Hepatocyte (in vitro differentiated cells): ENCODE measurements around the gene CACNA1C. TPM values are rescaled to one million over a fixed set of nuclear protein-coding genes. Genes with fewer than 3 reads are reported as not detected.

Experiments used
- DNase-seq: peaks from one replicate; pipeline ENCODE4 v3.0.0-alpha.2; 2016; ENCODE audit warnings: low spot score
- H2AFZ ChIP-seq: fragments of 200-600 bp; sonication (generic); 2 replicates; pipeline ENCODE4 v1.6.0; 2016; ENCODE audit warnings: antibody characterized with exemption, mild to moderate bottlenecking
- H3K27ac ChIP-seq: fragments of 200-600 bp; sonication (generic); 2 replicates; pipeline ENCODE4 v1.5.1; 2016; ENCODE audit warnings: mild to moderate bottlenecking
- H3K27me3 ChIP-seq: fragments of 200-600 bp; sonication (generic); 2 replicates; pipeline ENCODE4 v1.6.1; 2016
- H3K36me3 ChIP-seq: fragments of 200-600 bp; sonication (generic); replicated peaks from 2 replicates; pipeline ENCODE4 v1.5.1; 2016; ENCODE audit warnings: low read depth; ENCODE audit not compliant: insufficient read depth
- H3K4me1 ChIP-seq: fragments of 200-600 bp; sonication (generic); 2 replicates; pipeline ENCODE4 v1.5.1; 2016; ENCODE audit warnings: mild to moderate bottlenecking, moderate library complexity; ENCODE audit not compliant: insufficient read depth
- H3K4me2 ChIP-seq: fragments of 200-600 bp; sonication (generic); 2 replicates; pipeline ENCODE4 v1.6.0; 2016
- H3K4me3 ChIP-seq: fragments of 200-600 bp; sonication (generic); 2 replicates; pipeline ENCODE4 v1.5.1; 2016; ENCODE audit warnings: mild to moderate bottlenecking
- H3K79me2 ChIP-seq: fragments of 200-600 bp; sonication (generic); 2 replicates; pipeline ENCODE4 v1.6.0; 2017; ENCODE audit warnings: mild to moderate bottlenecking
- H3K9me2 ChIP-seq: fragments of 200-600 bp; sonication (generic); replicated peaks from 2 replicates; pipeline ENCODE4 v1.6.0; 2017; ENCODE audit warnings: mild to moderate bottlenecking; ENCODE audit not compliant: insufficient read depth
- H3K9me3 ChIP-seq: fragments of 200-600 bp; sonication (generic); 2 replicates; pipeline ENCODE4 v1.5.1; 2016; ENCODE audit warnings: low read depth, mild to moderate bottlenecking
- H4K20me1 ChIP-seq: fragments of 200-600 bp; sonication (generic); 2 replicates; pipeline ENCODE4 v1.6.0; 2016; ENCODE audit warnings: mild to moderate bottlenecking; ENCODE audit not compliant: insufficient read depth, poor library complexity, severe bottlenecking
- EZH2 ChIP-seq: fragments of 200-600 bp; sonication (generic); IDR thresholded peaks from 2 replicates; pipeline ENCODE4 v1.6.1; 2016; ENCODE audit warnings: antibody characterized with exemption, mild to moderate bottlenecking, borderline replicate concordance
- EZH2phosphoT487 ChIP-seq: fragments of 200-600 bp; sonication (generic); IDR thresholded peaks from one replicate; pipeline ENCODE4 v1.6.1; 2018; ENCODE audit warnings: antibody characterized with exemption, mild to moderate bottlenecking, low read depth, moderate library complexity; ENCODE audit not compliant: unreplicated experiment, severe bottlenecking
- WGBS: methylation state at CpG from one replicate; pipeline ENCODE4 v1.1.6; 2016; ENCODE audit warnings: low lambda C conversion rate; ENCODE audit errors: missing lambda C conversion rate; 5-methylcytosine and 5-hydroxymethylcytosine counted together
- polyA plus RNA-seq: library from polyadenylated mRNA; unstranded; fragments of >200 nt; fragmentation: Nextera tagmentation; extraction: Ambion mirVana; gene quantifications from 2 replicates; pipeline ENCODE4 v1.2.1, GENCODE V29; 2016
- total RNA-seq: library from RNA; depleted of rRNA; stranded (reverse); fragments of >200 nt; gene quantifications from 2 replicates; pipeline ENCODE4 v1.2.3, GENCODE V29; 2014
- TF ChIP-seq, protein P1 (sequence below): fragments of 200-600 bp; sonication (generic); IDR thresholded peaks from 2 replicates; pipeline ENCODE4 v1.5.1; 2016; ENCODE audit warnings: antibody characterized with exemption, mild to moderate bottlenecking; ENCODE audit not compliant: poor library complexity

The CACNA1C gene
- total and polyA plus RNA-seq, 2 experiments from 2014 or later = 3.2 to 4.0 TPM

DNA sequence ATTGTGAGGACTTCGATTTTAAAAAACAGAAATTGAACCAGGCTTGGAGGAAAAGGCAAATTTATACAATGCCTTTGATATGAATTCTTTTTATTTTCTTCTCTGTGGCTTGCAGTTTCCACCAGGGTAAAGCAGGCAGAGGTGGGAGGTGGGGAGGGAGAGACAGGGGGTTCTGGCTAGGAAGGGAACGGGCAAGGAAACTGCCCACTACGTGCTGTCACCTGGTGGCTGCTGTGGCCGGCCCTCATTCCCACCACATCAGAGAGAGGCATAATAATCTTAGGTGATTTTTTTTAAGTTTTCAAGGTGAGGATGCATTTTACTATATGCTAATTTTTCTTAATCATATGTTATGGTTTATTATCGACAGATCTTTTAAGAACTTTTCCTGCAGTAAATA is 145.8 kb downstream of the CACNA1C start:
- 68% methylated on average over 5 of the region's 5 CpGs for WGBS
- H3K36me3 ChIP-seq = no peaks in the 10 kb centered on the region

DNA sequence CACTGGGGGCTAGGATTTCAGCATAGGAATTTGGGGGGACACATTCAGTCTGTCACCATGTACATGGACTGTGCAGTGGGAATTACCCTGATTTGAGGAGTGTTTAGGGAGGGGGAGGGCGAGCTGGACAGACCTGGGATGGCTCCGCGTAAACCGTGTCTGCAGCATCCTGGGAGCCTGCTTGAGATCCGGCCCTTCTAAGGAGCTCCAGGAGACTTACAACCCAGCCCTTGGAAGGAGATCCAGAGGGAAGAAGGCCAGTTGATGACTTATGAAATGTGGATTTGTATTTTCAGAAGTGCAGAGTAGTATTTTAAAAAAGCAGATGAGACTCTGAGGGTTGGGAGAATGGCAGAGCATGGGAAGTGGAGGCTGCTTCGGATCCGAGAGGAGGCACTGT is 153.2 kb downstream of the CACNA1C start:
- Histone ChIP-seq H3K9me2 (no peaks in the 10 kb centered on the region), H3K79me2 (no peaks in the 10 kb centered on the region), H3K4me1 (no peaks in the 10 kb centered on the region), H3K36me3 (no peaks in the 10 kb centered on the region), H4K20me1 (no peaks in the 10 kb centered on the region), H3K4me2 (no peak overlapping the region), H2AFZ (no peak overlapping the region), H3K27me3 (no peaks in the 10 kb centered on the region), H3K27ac (no peak overlapping the region), H3K9me3 (no peaks in the 10 kb centered on the region), H3K4me3 (no peak overlapping the region)
- no peak for DNase-seq
- TF ChIP-seq EZH2phosphoT487 (no peak), EZH2 (no peak)
- TF ChIP-seq, protein P1, sequence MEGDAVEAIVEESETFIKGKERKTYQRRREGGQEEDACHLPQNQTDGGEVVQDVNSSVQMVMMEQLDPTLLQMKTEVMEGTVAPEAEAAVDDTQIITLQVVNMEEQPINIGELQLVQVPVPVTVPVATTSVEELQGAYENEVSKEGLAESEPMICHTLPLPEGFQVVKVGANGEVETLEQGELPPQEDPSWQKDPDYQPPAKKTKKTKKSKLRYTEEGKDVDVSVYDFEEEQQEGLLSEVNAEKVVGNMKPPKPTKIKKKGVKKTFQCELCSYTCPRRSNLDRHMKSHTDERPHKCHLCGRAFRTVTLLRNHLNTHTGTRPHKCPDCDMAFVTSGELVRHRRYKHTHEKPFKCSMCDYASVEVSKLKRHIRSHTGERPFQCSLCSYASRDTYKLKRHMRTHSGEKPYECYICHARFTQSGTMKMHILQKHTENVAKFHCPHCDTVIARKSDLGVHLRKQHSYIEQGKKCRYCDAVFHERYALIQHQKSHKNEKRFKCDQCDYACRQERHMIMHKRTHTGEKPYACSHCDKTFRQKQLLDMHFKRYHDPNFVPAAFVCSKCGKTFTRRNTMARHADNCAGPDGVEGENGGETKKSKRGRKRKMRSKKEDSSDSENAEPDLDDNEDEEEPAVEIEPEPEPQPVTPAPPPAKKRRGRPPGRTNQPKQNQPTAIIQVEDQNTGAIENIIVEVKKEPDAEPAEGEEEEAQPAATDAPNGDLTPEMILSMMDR = no peak
- 80% methylated on average over 7 of the region's 7 CpGs for WGBS

More for the DNA sequence above, 145.8 kb downstream of the CACNA1C start:
- Histone ChIP-seq H3K4me1 (peaks cover 10% of the 10 kb centered on the region), H3K79me2 (no peaks in the 10 kb centered on the region), H3K9me2 (no peaks in the 10 kb centered on the region), H3K27ac (no peak overlapping the region), H3K27me3 (no peaks in the 10 kb centered on the region), H4K20me1 (no peaks in the 10 kb centered on the region), H3K4me3 (no peak overlapping the region), H2AFZ (no peak overlapping the region), H3K9me3 (no peaks in the 10 kb centered on the region), H3K4me2 (peak overlapping the region; percentile 52)
- TF ChIP-seq EZH2phosphoT487 (no peak), EZH2 (no peak)
- TF ChIP-seq, protein P1 = no peak
- DNase-seq = no peak

DNA sequence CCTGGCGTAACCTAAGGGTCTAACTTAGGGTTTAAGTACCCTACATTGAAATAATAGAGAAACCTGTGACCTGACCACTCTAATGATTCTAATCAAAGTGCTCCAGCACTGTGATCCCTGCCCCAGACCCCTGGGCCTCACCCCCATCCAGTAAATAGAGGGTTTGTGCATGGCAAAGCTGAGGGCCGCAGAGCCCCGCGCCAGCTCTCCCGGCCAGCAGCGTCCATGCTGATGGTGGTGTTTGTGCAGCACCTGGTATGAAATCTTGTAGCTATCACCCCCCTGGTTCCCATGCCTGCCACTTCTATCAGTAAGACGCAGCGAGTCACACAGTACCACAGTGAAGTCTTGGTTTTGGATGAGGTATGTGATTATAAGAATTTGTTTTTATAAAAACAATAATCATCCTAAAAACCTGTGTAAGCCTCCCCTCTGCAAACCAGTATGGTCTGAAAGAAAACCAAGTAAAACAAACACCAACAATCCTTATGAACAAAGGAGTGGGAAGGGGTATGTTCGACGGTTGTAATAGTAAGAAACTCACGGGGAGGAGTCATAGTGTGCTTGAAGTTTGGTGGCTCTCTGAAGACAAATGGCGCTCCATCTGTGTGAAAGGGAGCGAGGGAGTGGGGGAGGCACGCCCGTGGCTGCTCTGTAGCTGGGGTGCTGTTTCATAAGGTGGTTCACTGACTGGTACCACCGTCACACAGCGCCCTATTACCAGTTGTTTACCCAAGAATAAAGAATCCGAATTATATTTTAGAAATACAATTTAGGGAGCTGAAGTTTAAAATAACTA is 156.2 kb downstream of the CACNA1C start:
- no peak for DNase-seq
- 92% methylated on average over 18 of the region's 18 CpGs for WGBS
- H3K4me1 ChIP-seq = peaks cover 4% of the 10 kb centered on the region
- H3K9me2 ChIP-seq = no peaks in the 10 kb centered on the region
- no peaks in the 10 kb centered on the region for H3K36me3 ChIP-seq
- H4K20me1 ChIP-seq = no peaks in the 10 kb centered on the region
- no peak overlapping the region for H3K4me3 ChIP-seq
- no peak for TF ChIP-seq EZH2phosphoT487
- TF ChIP-seq, protein P1 = no peak
- TF ChIP-seq EZH2 = no peak
- no peak overlapping the region for H2AFZ ChIP-seq
- no peaks in the 10 kb centered on the region for H3K79me2 ChIP-seq
- H3K4me2 ChIP-seq = no peak overlapping the region
- no peak overlapping the region for H3K27ac ChIP-seq
- H3K27me3 ChIP-seq = no peaks in the 10 kb centered on the region
- H3K9me3 ChIP-seq = no peaks in the 10 kb centered on the region
